PFSK-1 (cell line): ENCODE data around the gene GLUD2.
"Not testable (repeated sequence)": the region's sequence is repeated elsewhere in the genome, so short reads cannot be mapped to it uniquely, and the experiment has no call there.

Experiments used
- FOXP2 ChIP-seq: optimal IDR thresholded peaks from 2 replicates; pipeline ENCODE3; 2011; ENCODE audit warnings: borderline replicate concordance, control low read depth, inconsistent platforms; ENCODE audit not compliant: insufficient read depth; ENCODE audit errors: extremely low read length, extremely low read depth
- POLR2AphosphoS5 ChIP-seq: IDR thresholded peaks from 2 replicates; pipeline ENCODE4 v1.6.1; 2012; ENCODE audit warnings: low read depth, mild to moderate bottlenecking, control low read depth, low read length, moderate library complexity
- REST ChIP-seq, 2 experiments: IDR thresholded peaks; 2 replicates each; pipeline versions ENCODE4 v1.6.1 to v1.8.0; 2011 to 2012; ENCODE audit warnings: low read depth in 2 of 2, low read length in 2 of 2, control low read depth in 1 of 2, inconsistent platforms in 1 of 2, mild to moderate bottlenecking in 1 of 2, moderate library complexity in 1 of 2; ENCODE audit not compliant: insufficient read depth in 1 of 2
- SIN3A ChIP-seq: IDR thresholded peaks from 2 replicates; pipeline ENCODE4 v1.6.1; 2012; ENCODE audit warnings: mild to moderate bottlenecking, low read length, moderate library complexity, borderline replicate concordance; ENCODE audit not compliant: insufficient read depth
- TAF1 ChIP-seq: IDR thresholded peaks from 2 replicates; pipeline ENCODE4 v1.6.1; 2012; ENCODE audit warnings: low read length, control low read depth, borderline replicate concordance; ENCODE audit not compliant: insufficient read depth

GRCh38 chrX:121047441-121048419, at the start of gene GLUD2:
- TF ChIP-seq POLR2AphosphoS5; TAF1; SIN3A; REST (IDR thresholded peaks at IDR 0.05; ENCODE audit: insufficient read depth in 1 of 2, low read depth in 2 of 2, low read length in 2 of 2); FOXP2: not testable (repeated sequence)
